DMS79 treated with DMSO at 0.1 percent for 48 hours (cell line): Measurements from ENCODE around the gene TBL1XR1.
"Not testable (repeated sequence)": the region's sequence is repeated elsewhere in the genome, so short reads cannot be mapped to it uniquely, and the experiment has no call there.

Source experiments
- DNase-seq: peaks from one replicate; lab custom pipeline; 2025; lab: John Stamatoyannopoulos, UW

TBL1XR1 gene

GRCh38 chr3:177208223-177208622 is 10.9 kb upstream of the TBL1XR1 start:
- DNase-seq: no peak

GRCh38 chr3:177206936-177207335 is 9.7 kb upstream of the TBL1XR1 start:
- no peak for DNase-seq

- DNase-seq: no peak
Observed at GRCh38 chr3:177203689-177204395, 6.6 kb upstream of the TBL1XR1 start.

- not testable (repeated sequence) for DNase-seq
Observed at GRCh38 chr3:177203016-177203415, 5.7 kb upstream of the TBL1XR1 start.

- DNase-seq: no peak
Observed at GRCh38 chr3:177201700-177202397, 4.6 kb upstream of the TBL1XR1 start.

- no peak for DNase-seq
Observed at GRCh38 chr3:177199206-177199760, 2.0 kb upstream of the TBL1XR1 start.

GRCh38 chr3:177197727-177198460 is 612 bp upstream of the TBL1XR1 start:
- peak; percentile 37 for DNase-seq

- peak; percentile 35 for DNase-seq
Observed at GRCh38 chr3:177196456-177197040, 734 bp downstream of the TBL1XR1 start.

GRCh38 chr3:177196008-177196455 is 1.2 kb downstream of the TBL1XR1 start:
- peak; percentile 38 for DNase-seq

- DNase-seq: peak; percentile 64
Observed at GRCh38 chr3:177195242-177195991, 1.9 kb downstream of the TBL1XR1 start.

GRCh38 chr3:177194299-177194698 is 3.0 kb downstream of the TBL1XR1 start:
- DNase-seq: no peak

GRCh38 chr3:177193688-177194268 is 3.5 kb downstream of the TBL1XR1 start:
- DNase-seq: peak; percentile 20

- DNase-seq: not testable (repeated sequence)
Observed at GRCh38 chr3:177193275-177193674, 4.0 kb downstream of the TBL1XR1 start.

GRCh38 chr3:177190756-177191681 is 6.3 kb downstream of the TBL1XR1 start:
- no peak for DNase-seq

- DNase-seq: not testable (repeated sequence)
Observed at GRCh38 chr3:177190184-177190583, 7.1 kb downstream of the TBL1XR1 start.

- not testable (repeated sequence) for DNase-seq
Observed at GRCh38 chr3:177188325-177188724, 9.0 kb downstream of the TBL1XR1 start.

GRCh38 chr3:177186306-177186705 is 11.0 kb downstream of the TBL1XR1 start:
- no peak for DNase-seq

- DNase-seq: no peak
Observed at GRCh38 chr3:177185035-177185574, 12.2 kb downstream of the TBL1XR1 start.

- DNase-seq: not testable (repeated sequence)
Observed at GRCh38 chr3:177184602-177185001, 12.7 kb downstream of the TBL1XR1 start.
